Neural cell (in vitro differentiated cells): ENCODE results near the gene ADAM23. TPM values are rescaled to one million over a fixed set of nuclear protein-coding genes. Genes with fewer than 3 reads are reported as not detected.

Experiments used
- H2AFZ ChIP-seq: fragments of 200-600, 300-800 bp; sonication (generic), shearing (Covaris generic); 2 replicates; pipeline ENCODE4 v1.6.0; 2014; ENCODE audit warnings: low read depth, mild to moderate bottlenecking, antibody characterized with exemption, low read length, moderate library complexity
- H3F3A ChIP-seq: fragments of 200-600 bp; shearing (Covaris generic); 2 replicates; pipeline ENCODE4 v1.6.1; 2016; ENCODE audit warnings: mild to moderate bottlenecking, moderate library complexity, mixed read lengths, antibody characterized with exemption, low read length; ENCODE audit not compliant: insufficient read depth, poor library complexity, severe bottlenecking
- H3K27ac ChIP-seq: fragments of 200-600, 300-800 bp; sonication (generic), shearing (Covaris generic); 2 replicates; pipeline ENCODE4 v1.5.1; 2014; ENCODE audit warnings: mild to moderate bottlenecking, low read length, moderate library complexity
- H3K27me3 ChIP-seq: fragments of 300-800, 200-600 bp; sonication (generic), shearing (Covaris generic); 2 replicates; pipeline ENCODE4 v1.6.0; 2014; ENCODE audit warnings: mild to moderate bottlenecking, low read depth, low read length, moderate library complexity; ENCODE audit not compliant: insufficient read depth
- H3K36me3 ChIP-seq: fragments of 300-800, 200-600 bp; sonication (generic), shearing (Covaris generic); 2 replicates; pipeline ENCODE4 v1.5.1; 2014; ENCODE audit warnings: mild to moderate bottlenecking, antibody characterized with exemption, low read length, moderate library complexity; ENCODE audit not compliant: insufficient read depth
- H3K4me2 ChIP-seq: fragments of 300-800, 200-600 bp; sonication (generic), shearing (Covaris generic); 2 replicates; pipeline ENCODE4 v1.6.0; 2014; ENCODE audit warnings: mild to moderate bottlenecking, low read length
- H3K4me3 ChIP-seq: fragments of 300-800, 200-600 bp; sonication (generic), shearing (Covaris generic); 2 replicates; pipeline ENCODE4 v1.5.1; 2014; ENCODE audit warnings: mild to moderate bottlenecking, low read length, moderate library complexity
- H3K79me2 ChIP-seq: fragments of 200-600 bp; shearing (Covaris generic); replicated peaks from 2 replicates; pipeline ENCODE4 v1.6.0; 2014; ENCODE audit warnings: mild to moderate bottlenecking, low read length, moderate library complexity; ENCODE audit not compliant: insufficient read depth
- H3K9ac ChIP-seq: fragments of 300-800, 200-600 bp; sonication (generic), shearing (Covaris generic); 2 replicates; pipeline ENCODE4 v1.6.1; 2016; ENCODE audit warnings: mild to moderate bottlenecking, low read length, mixed read lengths
- H3K9me2 ChIP-seq: fragments of 200-600 bp; shearing (Covaris generic); 2 replicates; pipeline ENCODE4 v1.6.1; 2016; ENCODE audit warnings: mild to moderate bottlenecking, low read length, mixed read lengths; ENCODE audit not compliant: insufficient read depth
- H3K9me3 ChIP-seq: fragments of 200-600, 300-800 bp; sonication (generic), shearing (Covaris generic); 2 replicates; pipeline ENCODE4 v1.6.1; 2016; ENCODE audit warnings: mild to moderate bottlenecking, mixed run types, low read length, moderate library complexity, mixed read lengths
- H4K20me1 ChIP-seq: fragments of 200-600 bp; shearing (Covaris generic); 2 replicates; pipeline ENCODE4 v1.6.1; 2016; ENCODE audit warnings: mild to moderate bottlenecking, mixed run types; ENCODE audit not compliant: insufficient read depth
- CTCF ChIP-seq: fragments of 450-650 bp; IDR thresholded peaks from 2 replicates; pipeline ENCODE4 v1.5.1; 2014; ENCODE audit warnings: antibody characterized with exemption, mild to moderate bottlenecking, moderate library complexity; ENCODE audit not compliant: poor library complexity, severe bottlenecking
- EP300 ChIP-seq: fragments of 450-650 bp; conservative IDR thresholded peaks from 2 replicates; pipeline ENCODE4 v1.6.1; 2014; ENCODE audit warnings: antibody characterized with exemption, mild to moderate bottlenecking, moderate library complexity; ENCODE audit not compliant: poor library complexity, severe bottlenecking
- EZH2 ChIP-seq: fragments of 200-600, 300-800 bp; shearing (Covaris generic), sonication (generic); IDR thresholded peaks from 2 replicates; pipeline ENCODE4 v1.6.1; 2014; ENCODE audit warnings: antibody characterized with exemption, low read length, borderline replicate concordance, mild to moderate bottlenecking; ENCODE audit not compliant: insufficient read depth, poor library complexity, severe bottlenecking
- MXI1 ChIP-seq: fragments of 450-650 bp; conservative IDR thresholded peaks from 2 replicates; pipeline ENCODE4 v1.6.1; 2014; ENCODE audit warnings: antibody characterized with exemption, mild to moderate bottlenecking; ENCODE audit not compliant: poor library complexity, severe bottlenecking
- POLR2AphosphoS5 ChIP-seq: IDR thresholded peaks from 2 replicates; pipeline ENCODE4 v1.6.1; 2012
- RAD21 ChIP-seq: fragments of 450-650 bp; conservative IDR thresholded peaks from 2 replicates; pipeline ENCODE4 v1.6.1; 2014; ENCODE audit warnings: antibody characterized with exemption, mild to moderate bottlenecking, moderate library complexity
- SMC3 ChIP-seq: fragments of 450-650 bp; conservative IDR thresholded peaks from 2 replicates; pipeline ENCODE4 v1.6.1; 2014; ENCODE audit warnings: antibody characterized with exemption, mild to moderate bottlenecking, moderate library complexity; ENCODE audit not compliant: poor library complexity
- TAF1 ChIP-seq: IDR thresholded peaks from 2 replicates; pipeline ENCODE4 v1.6.1; 2012; ENCODE audit warnings: low read depth
- polyA plus RNA-seq: library from polyadenylated mRNA; depleted of rRNA; stranded (reverse); fragments of >200 nt; gene quantifications from 2 replicates; pipeline ENCODE4 v1.2.3, GENCODE V29; 2014
- TF ChIP-seq, protein P1 (sequence below): IDR thresholded peaks from 2 replicates; pipeline ENCODE4 v1.6.1; 2012; ENCODE audit warnings: borderline replicate concordance

ADAM23 gene
- polyA plus RNA-seq, 1 donor from 2014 or later, result 75.2 TPM

DNA sequence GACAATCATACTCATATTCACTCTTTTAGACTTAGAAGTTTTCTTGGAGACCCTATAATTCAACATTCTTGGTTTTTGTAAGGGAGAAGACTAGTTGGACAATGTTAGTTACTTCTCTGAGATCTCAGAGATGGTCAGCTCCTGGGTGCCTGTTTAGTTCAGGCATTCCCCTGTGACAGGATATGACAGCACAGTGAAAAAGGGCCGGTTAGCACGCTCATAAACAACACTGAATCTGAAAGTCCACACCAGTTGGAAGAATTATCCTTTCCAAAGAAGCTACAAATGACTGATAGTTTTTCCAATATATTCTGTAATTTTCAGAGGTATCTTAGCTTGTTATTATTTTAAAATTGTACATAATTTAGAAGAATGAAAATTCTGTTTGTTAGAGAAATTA lies 75.7 kb downstream of the ADAM23 start:
- H3K27ac ChIP-seq, result no peak overlapping the region
- no peak overlapping the region for H2AFZ ChIP-seq
- no peak for TF ChIP-seq CTCF
- TF ChIP-seq POLR2AphosphoS5, result no peak
- TF ChIP-seq EZH2, result no peak
- no peak for TF ChIP-seq SMC3
- no peak for TF ChIP-seq EP300
- no peak for TF ChIP-seq TAF1
- TF ChIP-seq, protein P1, sequence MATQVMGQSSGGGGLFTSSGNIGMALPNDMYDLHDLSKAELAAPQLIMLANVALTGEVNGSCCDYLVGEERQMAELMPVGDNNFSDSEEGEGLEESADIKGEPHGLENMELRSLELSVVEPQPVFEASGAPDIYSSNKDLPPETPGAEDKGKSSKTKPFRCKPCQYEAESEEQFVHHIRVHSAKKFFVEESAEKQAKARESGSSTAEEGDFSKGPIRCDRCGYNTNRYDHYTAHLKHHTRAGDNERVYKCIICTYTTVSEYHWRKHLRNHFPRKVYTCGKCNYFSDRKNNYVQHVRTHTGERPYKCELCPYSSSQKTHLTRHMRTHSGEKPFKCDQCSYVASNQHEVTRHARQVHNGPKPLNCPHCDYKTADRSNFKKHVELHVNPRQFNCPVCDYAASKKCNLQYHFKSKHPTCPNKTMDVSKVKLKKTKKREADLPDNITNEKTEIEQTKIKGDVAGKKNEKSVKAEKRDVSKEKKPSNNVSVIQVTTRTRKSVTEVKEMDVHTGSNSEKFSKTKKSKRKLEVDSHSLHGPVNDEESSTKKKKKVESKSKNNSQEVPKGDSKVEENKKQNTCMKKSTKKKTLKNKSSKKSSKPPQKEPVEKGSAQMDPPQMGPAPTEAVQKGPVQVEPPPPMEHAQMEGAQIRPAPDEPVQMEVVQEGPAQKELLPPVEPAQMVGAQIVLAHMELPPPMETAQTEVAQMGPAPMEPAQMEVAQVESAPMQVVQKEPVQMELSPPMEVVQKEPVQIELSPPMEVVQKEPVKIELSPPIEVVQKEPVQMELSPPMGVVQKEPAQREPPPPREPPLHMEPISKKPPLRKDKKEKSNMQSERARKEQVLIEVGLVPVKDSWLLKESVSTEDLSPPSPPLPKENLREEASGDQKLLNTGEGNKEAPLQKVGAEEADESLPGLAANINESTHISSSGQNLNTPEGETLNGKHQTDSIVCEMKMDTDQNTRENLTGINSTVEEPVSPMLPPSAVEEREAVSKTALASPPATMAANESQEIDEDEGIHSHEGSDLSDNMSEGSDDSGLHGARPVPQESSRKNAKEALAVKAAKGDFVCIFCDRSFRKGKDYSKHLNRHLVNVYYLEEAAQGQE, result no peak
- TF ChIP-seq RAD21, result no peak
- TF ChIP-seq MXI1, result no peak
- H4K20me1 ChIP-seq, result no peaks in the 10 kb centered on the region
- no peaks in the 10 kb centered on the region for H3K27me3 ChIP-seq
- no peak overlapping the region for H3K4me2 ChIP-seq
- no peaks in the 10 kb centered on the region for H3K9me2 ChIP-seq
- no peaks in the 10 kb centered on the region for H3K9me3 ChIP-seq
- no peaks in the 10 kb centered on the region for H3K36me3 ChIP-seq
- no peaks in the 10 kb centered on the region for H3F3A ChIP-seq
- no peaks in the 10 kb centered on the region for H3K79me2 ChIP-seq
- no peak overlapping the region for H3K9ac ChIP-seq
- no peak overlapping the region for H3K4me3 ChIP-seq

DNA sequence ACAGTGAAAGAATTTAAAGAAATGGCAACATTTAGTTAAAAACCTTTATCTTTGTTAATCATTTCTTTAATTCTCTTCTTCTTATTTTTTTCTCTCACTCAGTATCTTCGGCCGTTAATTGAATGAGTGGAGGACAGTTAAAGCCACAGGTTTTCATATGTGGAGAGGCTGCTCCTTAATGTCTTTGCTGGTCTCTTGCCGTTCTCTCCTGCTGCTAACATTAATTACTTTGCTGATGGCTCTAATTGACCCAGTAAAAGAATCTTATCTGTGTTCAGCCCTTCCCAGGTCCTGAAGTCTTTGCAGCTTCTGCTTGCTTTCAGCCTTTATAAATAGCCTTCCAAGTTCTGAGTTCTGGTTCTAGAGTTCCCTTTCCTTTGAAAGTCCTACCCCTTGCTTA lies 77.1 kb downstream of the ADAM23 start:
- Histone ChIP-seq H3F3A (no peaks in the 10 kb centered on the region), H3K79me2 (no peaks in the 10 kb centered on the region), H3K9me2 (no peaks in the 10 kb centered on the region), H3K36me3 (no peaks in the 10 kb centered on the region), H3K9me3 (no peaks in the 10 kb centered on the region), H3K4me2 (no peak overlapping the region), H3K27me3 (no peaks in the 10 kb centered on the region), H4K20me1 (no peaks in the 10 kb centered on the region), H3K27ac (no peak overlapping the region), H3K9ac (no peak overlapping the region), H2AFZ (no peak overlapping the region), H3K4me3 (no peak overlapping the region)
- TF ChIP-seq, protein P1, result no peak
- no peak for TF ChIP-seq TAF1
- no peak for TF ChIP-seq CTCF
- no peak for TF ChIP-seq MXI1
- no peak for TF ChIP-seq EP300
- TF ChIP-seq POLR2AphosphoS5, result no peak
- no peak for TF ChIP-seq RAD21
- no peak for TF ChIP-seq SMC3
- TF ChIP-seq EZH2, result no peak
